Brain microvascular endothelial cell (primary cell): ENCODE measurements around the gene KCNE4.

ENCODE experiments used
- DNase-seq: peaks from one replicate; pipeline ENCODE4 v3.0.0-alpha.2; 2020
- H3K27ac ChIP-seq: fragments of 250-450 bp; sonication (Bioruptor Pico); 2 replicates; pipeline ENCODE4 v1.5.1; 2020; ENCODE audit warnings: mild to moderate bottlenecking, moderate library complexity
- H3K27me3 ChIP-seq: fragments of 250-450 bp; sonication (Bioruptor Pico); replicated peaks from 2 replicates; pipeline ENCODE4 v1.5.1; 2020; ENCODE audit warnings: mild to moderate bottlenecking
- H3K36me3 ChIP-seq: fragments of 250-450 bp; sonication (Bioruptor Pico); replicated peaks from 2 replicates; pipeline ENCODE4 v1.5.1; 2020; ENCODE audit warnings: mild to moderate bottlenecking
- H3K4me3 ChIP-seq: 2 replicates; pipeline ENCODE4 v1.5.1; 2011; ENCODE audit warnings: low read depth, mild to moderate bottlenecking, control low read depth, low read length, moderate library complexity
- in situ Hi-C: cut with HindIII; loops from 2 replicates; pipeline ENCODE4 v1.10.0; 2017; ENCODE audit warnings: low sequenced_read_pairs, low pct_ligation_motif_present
- TF ChIP-seq, protein P1 (sequence below): IDR thresholded peaks from 2 replicates; pipeline ENCODE4 v1.5.1; 2011; ENCODE audit warnings: low read depth, mild to moderate bottlenecking, moderate library complexity, low read length, control low read depth, inconsistent platforms; ENCODE audit errors: missing control alignments

The KCNE4 gene

DNA sequence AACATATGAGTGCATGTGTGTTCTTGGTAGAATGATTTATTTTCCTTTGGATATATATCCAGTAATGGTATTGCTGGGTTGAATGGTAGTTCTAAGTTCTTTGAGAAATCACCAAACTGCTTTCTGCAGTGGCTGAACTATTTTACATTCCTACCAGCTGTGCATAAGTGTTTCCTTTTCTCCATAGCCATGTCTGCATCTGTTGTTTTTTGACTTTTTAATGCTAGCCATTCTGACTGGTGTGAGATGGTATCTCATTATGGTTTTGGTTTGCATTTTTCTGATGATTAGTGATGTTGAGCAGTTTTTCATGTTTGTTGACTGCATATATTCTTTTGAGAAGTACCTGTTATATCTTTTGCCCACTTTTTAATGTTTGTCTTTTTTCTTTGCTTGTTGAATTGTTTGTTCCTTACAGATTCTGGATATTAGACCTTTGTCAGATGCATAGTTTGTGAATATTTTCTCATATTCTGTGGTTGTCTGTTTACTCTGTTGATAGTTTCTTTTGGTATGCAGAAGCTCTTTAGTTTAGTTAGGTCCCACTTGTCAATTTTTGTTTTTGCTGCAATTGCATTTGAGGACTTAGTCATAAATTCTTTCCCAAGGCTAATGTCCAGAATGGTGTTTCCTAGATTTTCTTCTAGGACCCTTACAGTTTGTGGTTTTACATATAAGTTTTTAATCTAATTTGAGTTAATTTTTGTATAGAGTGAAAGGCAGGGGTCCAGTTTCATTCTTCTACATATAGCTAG is 17.6 kb upstream of the KCNE4 start:
- Histone ChIP-seq H3K27me3 (no peaks in the 10 kb centered on the region), H3K36me3 (no peaks in the 10 kb centered on the region), H3K27ac (no peak overlapping the region), H3K4me3 (no peak overlapping the region)
- DNase-seq, result no peak
- in situ Hi-C loops, result no loop called here
- TF ChIP-seq, protein P1, sequence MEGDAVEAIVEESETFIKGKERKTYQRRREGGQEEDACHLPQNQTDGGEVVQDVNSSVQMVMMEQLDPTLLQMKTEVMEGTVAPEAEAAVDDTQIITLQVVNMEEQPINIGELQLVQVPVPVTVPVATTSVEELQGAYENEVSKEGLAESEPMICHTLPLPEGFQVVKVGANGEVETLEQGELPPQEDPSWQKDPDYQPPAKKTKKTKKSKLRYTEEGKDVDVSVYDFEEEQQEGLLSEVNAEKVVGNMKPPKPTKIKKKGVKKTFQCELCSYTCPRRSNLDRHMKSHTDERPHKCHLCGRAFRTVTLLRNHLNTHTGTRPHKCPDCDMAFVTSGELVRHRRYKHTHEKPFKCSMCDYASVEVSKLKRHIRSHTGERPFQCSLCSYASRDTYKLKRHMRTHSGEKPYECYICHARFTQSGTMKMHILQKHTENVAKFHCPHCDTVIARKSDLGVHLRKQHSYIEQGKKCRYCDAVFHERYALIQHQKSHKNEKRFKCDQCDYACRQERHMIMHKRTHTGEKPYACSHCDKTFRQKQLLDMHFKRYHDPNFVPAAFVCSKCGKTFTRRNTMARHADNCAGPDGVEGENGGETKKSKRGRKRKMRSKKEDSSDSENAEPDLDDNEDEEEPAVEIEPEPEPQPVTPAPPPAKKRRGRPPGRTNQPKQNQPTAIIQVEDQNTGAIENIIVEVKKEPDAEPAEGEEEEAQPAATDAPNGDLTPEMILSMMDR, result no peak

DNA sequence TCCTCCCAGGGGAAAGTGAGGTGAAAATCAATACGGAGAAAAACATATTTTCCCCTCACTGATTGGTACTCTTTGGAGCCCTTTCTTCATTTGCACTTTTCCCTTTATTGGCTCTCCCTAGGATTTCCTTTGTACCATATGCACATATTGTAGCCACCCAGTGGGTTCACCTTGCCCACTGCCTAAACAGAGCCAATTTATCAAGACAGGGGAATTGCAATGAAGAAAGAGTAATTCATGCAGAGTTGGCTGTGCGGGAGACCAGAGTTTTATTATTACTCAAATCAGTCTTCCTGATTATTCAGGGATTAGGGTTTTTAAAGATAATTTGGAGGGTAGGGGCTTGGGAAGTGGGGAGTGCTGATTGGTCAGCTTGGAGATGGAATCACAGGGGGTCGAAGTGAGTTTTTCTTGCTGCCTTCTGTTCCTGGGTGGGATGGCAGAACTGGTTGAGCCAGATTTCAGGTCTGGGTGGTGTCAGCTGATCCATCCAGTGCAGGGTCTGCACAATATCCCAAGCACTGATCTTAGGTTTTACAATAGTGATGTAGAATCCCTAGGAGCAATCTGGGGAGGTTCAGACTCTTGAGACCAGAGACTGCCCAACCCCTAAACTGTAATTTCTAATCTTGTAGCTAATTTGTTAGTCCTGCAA is 15.1 kb upstream of the KCNE4 start:
- no peak for DNase-seq
- TF ChIP-seq, protein P1, result no peak
- Histone ChIP-seq H3K36me3 (no peaks in the 10 kb centered on the region), H3K4me3 (no peak overlapping the region), H3K27ac (no peak overlapping the region), H3K27me3 (no peaks in the 10 kb centered on the region)
- in situ Hi-C loops, result no loop called here

DNA sequence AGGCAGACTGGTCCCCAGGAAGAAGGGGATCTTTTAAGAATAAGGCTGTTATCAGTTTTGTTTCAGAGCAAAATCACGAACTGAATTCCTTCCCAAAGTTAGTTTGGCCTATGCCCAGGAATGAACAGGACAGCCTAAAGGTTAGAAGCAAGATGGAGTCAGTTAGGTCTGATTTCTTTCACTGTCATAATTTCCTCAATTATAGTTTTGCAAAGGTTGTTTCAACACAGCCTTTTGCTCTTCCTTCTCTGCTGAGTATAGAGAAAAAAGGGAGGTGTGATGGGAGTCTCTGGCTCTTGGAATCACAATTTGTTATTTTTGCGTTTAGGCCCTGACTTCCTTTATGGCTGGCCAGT is 14.6 kb upstream of the KCNE4 start:
- TF ChIP-seq, protein P1, result no peak
- DNase-seq, result no peak
- no peak overlapping the region for H3K27ac ChIP-seq
- in situ Hi-C loops, result no loop called here
- no peaks in the 10 kb centered on the region for H3K36me3 ChIP-seq
- H3K4me3 ChIP-seq, result no peak overlapping the region
- no peaks in the 10 kb centered on the region for H3K27me3 ChIP-seq

GRCh38 chr2:223039618-223040017 is 12.4 kb upstream of the KCNE4 start:
- DNase-seq, result no peak
- no peak overlapping the region for H3K4me3 ChIP-seq
- H3K27me3 ChIP-seq, result no peaks in the 10 kb centered on the region
- TF ChIP-seq, protein P1, result no peak
- H3K27ac ChIP-seq, result no peak overlapping the region
- H3K36me3 ChIP-seq, result no peaks in the 10 kb centered on the region
- in situ Hi-C loops, result no loop called here

DNA sequence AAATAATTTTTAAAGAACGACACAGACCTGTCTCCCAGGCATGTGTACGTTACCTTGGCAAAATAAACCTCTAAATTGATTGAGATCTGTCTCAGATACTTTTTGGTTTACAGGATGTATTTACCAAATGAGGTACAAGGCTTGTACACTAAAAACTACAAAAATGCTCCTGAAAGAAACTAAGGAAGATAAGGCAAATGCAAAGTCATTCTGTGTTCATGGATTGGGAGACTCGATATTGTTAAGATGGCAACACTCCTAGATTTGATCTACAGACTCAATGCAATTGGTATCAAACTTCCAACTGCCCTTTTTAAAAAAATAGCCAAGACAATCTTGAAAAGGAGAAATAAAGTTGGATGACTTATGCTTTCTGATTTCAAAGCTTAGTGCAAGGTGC is 11.5 kb upstream of the KCNE4 start:
- no peaks in the 10 kb centered on the region for H3K27me3 ChIP-seq
- H3K4me3 ChIP-seq, result no peak overlapping the region
- in situ Hi-C loops, result no loop called here
- DNase-seq, result no peak
- TF ChIP-seq, protein P1, result no peak
- no peaks in the 10 kb centered on the region for H3K36me3 ChIP-seq
- peak overlapping the region; percentile 72 for H3K27ac ChIP-seq

DNA sequence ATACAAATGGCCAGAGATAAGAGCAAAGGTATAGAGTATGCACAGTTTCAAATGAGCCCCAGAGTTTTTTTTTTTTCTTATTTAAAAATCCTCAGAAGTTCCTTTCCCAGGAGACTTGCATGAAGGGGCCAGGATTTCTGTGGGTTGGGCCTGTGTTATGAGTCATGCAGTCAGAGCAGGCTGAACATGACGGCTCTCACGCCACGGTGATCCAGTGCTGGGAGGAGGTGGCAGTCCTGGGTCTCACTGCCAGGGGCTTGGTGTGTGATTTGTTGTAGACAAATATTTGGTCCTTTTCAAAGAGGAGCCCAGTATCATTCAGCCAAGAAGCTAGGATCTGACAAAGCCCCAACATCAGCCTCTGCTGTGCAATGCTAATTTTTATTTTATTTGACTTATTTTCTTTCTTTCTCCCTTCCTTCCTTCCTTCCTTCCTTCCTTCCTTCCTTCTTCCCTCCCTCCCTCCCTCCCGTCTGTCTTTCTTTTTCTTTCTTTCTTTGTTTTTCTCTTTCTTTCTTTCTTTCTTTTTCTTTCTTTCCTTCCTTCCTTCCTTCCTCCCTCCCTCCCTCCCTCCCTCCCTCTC is 10.4 kb upstream of the KCNE4 start:
- peak overlapping the region; percentile 72 for H3K27ac ChIP-seq
- TF ChIP-seq, protein P1, result no peak
- H3K27me3 ChIP-seq, result no peaks in the 10 kb centered on the region
- H3K4me3 ChIP-seq, result no peak overlapping the region
- in situ Hi-C loops, result no loop called here
- no peaks in the 10 kb centered on the region for H3K36me3 ChIP-seq
- DNase-seq, result peak; percentile 98
